NB4 (cell line): Measurements from ENCODE around the gene TUBB2B.
"Not testable (repeated sequence)": the region's sequence is repeated elsewhere in the genome, so short reads cannot be mapped to it uniquely, and the experiment has no call there.

Source experiments
- DNase-seq: peaks from one replicate; pipeline ENCODE4 v3.0.0; 2010; ENCODE audit warnings: low read depth
- H3K4me3 ChIP-seq: one replicate; pipeline ENCODE4 v1.5.1; 2011; ENCODE audit warnings: mild to moderate bottlenecking, low read depth, low read length, moderate library complexity
- CTCF ChIP-seq: IDR thresholded peaks from one replicate; pipeline ENCODE4 v1.5.1; 2012; ENCODE audit warnings: low read depth, low read length
- MAX ChIP-seq: IDR thresholded peaks from 2 replicates; pipeline ENCODE4 v1.6.1; 2011; ENCODE audit warnings: low read depth, low read length
- MYC ChIP-seq: IDR thresholded peaks from 2 replicates; pipeline ENCODE4 v1.6.1; 2011; ENCODE audit warnings: low read depth, low read length
- POLR2A ChIP-seq: IDR thresholded peaks from 2 replicates; pipeline ENCODE4 v1.6.1; 2011; ENCODE audit warnings: mild to moderate bottlenecking; ENCODE audit not compliant: insufficient read length; ENCODE audit errors: extremely low read depth

Gene TUBB2B

GRCh38 chr6:3186974-3187382, 40.5 kb downstream of the TUBB2B start:
- no peak for DNase-seq
- no peak overlapping the region for H3K4me3 ChIP-seq
- no peak for TF ChIP-seq MYC
- no peak for TF ChIP-seq CTCF
- TF ChIP-seq MAX: no peak
- no peak for TF ChIP-seq POLR2A

GRCh38 chr6:3183066-3183465, 44.4 kb downstream of the TUBB2B start:
- TF ChIP-seq MAX (no peak), MYC (no peak), CTCF (no peak), POLR2A (no peak)
- H3K4me3 ChIP-seq: no peak overlapping the region
- DNase-seq: no peak

- no peak overlapping the region for H3K4me3 ChIP-seq
- no peak for DNase-seq
- TF ChIP-seq CTCF (no peak), MYC (no peak), POLR2A (no peak), MAX (no peak)
Measured at GRCh38 chr6:3181105-3181504, 46.3 kb downstream of the TUBB2B start.

DNA sequence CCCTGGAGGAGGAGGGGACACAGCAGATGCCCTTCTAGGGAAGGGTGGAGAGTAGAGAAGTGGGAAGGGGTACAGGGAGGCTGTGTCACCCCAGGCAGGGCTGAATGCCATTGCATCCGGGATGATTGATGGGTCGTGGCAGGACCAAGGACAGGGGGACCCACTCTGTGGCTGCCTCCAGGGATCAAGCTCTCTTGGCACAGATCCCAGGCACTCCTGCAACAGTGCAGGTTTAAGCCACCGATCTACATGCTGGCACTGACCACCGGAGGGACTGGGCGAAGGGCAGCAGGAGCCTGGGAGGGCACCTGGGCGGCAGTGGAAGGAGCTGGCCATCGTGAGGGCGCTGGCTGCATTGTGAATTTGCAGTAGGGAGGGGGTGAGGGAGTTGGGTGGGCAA, 47.5 kb downstream of the TUBB2B start:
- DNase-seq, H3K4me3 ChIP-seq: not testable (repeated sequence)

DNA sequence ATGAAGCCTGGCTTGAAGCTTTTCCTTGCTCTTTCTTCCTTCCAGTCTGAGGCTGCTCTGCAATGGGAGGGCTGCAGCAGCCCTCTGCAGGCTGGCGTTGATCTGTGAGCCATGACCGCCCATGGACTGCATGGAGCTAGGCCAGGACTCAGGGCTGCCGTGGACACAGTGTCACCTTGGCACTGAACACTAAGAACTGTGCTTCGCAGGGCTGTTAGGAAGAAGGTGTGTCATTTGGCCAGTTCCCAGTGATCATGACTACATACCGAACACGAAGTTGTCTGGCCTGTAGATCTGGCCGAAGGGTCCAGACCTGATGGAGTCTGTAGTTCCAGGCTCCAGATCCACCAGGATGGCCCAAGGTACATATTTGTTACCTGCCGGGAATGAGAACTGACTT, 48.8 kb downstream of the TUBB2B start:
- not testable (repeated sequence) for H3K4me3 ChIP-seq, DNase-seq

GRCh38 chr6:3176562-3177355, 50.7 kb downstream of the TUBB2B start:
- H3K4me3 ChIP-seq: no peak overlapping the region
- TF ChIP-seq POLR2A (no peak), CTCF (no peak), MYC (no peak), MAX (no peak)
- DNase-seq: peak; percentile 88
